Duodenal mucosa (tissue), 2 donors: ENCODE data around the gene GREM2.

Experiments
- H3K27ac ChIP-seq: one replicate; pipeline ENCODE4 v1.7.0; 2013; ENCODE audit warnings: low read depth, low read length
- H3K27me3 ChIP-seq, 2 donors: one replicate each; pipeline ENCODE4 v1.7.0; 2013; ENCODE audit warnings: low read length in 2 of 2, control low read depth in 1 of 2; ENCODE audit not compliant: insufficient read depth in 2 of 2, control insufficient read depth in 1 of 2
- H3K36me3 ChIP-seq, 2 donors: one replicate each; pipeline ENCODE4 v1.7.0; 2013; ENCODE audit warnings: low read length in 2 of 2, control low read depth in 1 of 2; ENCODE audit not compliant: insufficient read depth in 2 of 2, control insufficient read depth in 1 of 2
- H3K4me1 ChIP-seq, 2 donors: one replicate each; pipeline ENCODE4 v1.7.0; 2013; ENCODE audit warnings: low read length in 2 of 2, control low read depth in 1 of 2; ENCODE audit not compliant: insufficient read depth in 2 of 2, control insufficient read depth in 1 of 2
- H3K4me3 ChIP-seq, 2 donors: one replicate each; pipeline ENCODE4 v1.7.0; 2013; ENCODE audit warnings: low read length in 2 of 2, low read depth in 1 of 2
- H3K9ac ChIP-seq, 2 donors: one replicate each; pipeline ENCODE4 v1.7.0; 2013; ENCODE audit warnings: low read length in 2 of 2, low read depth in 1 of 2
- H3K9me3 ChIP-seq, 2 donors: one replicate each; pipeline ENCODE4 v1.7.0; 2013; ENCODE audit warnings: low read length in 2 of 2, control low read depth in 1 of 2; ENCODE audit not compliant: control insufficient read depth in 1 of 2

The GREM2 gene

DNA sequence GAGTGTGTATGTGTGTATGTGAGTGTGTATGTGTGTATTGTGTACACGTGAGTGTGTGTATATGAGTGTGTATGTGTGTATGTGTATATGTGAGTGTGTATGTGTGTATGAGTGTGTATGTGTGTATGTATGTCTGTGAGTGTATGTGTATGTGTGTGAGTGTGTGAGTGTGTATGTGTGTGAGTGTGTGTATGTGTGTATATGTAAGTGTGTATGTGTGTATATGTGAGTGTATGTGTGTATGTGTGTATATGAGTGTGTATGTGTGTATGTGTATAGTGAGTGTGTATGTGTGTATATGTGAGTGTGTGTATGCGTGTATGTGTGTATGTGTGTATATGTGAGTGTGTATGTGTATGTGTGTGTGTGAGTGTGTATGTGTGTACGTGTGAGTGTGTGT lies 49.2 kb downstream of the GREM2 start:
- Histone ChIP-seq H3K27ac (no peak overlapping the region), H3K36me3 (no peaks in the 10 kb centered on the region), H3K9me3 (peaks cover 3 to 4% of the 10 kb centered on the region in 2 donors), H3K9ac (no peak overlapping the region), H3K4me1 (no peaks in the 10 kb centered on the region), H3K4me3 (no peak overlapping the region), H3K27me3 (no peaks in the 10 kb centered on the region)

DNA sequence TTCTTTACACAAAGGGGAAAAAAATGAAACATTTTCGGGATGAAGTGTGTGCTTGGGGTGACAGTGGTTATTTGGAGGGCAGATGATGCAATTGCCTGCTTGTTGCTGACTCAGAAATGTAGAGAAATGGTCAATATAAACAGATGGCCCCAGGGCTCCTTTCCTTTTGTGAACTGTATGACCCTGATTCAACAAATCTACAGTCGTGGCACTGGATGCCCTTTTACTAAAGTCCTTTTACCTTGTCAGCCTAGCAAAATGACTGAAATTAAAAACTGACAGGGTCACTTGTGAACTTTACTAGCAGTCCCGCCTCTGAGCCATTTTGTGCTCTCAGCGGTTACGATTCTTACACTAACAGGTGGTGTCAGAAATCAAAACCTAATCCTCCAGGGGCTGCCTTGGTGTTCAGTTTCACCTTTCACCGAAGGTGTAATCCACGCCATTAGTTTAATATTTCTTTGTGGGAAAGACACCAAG lies 49.8 kb downstream of the GREM2 start:
- Histone ChIP-seq H3K9me3 (peaks cover 3 to 4% of the 10 kb centered on the region in 2 donors), H3K27me3 (no peaks in the 10 kb centered on the region), H3K4me3 (no peak overlapping the region), H3K27ac (no peak overlapping the region), H3K36me3 (no peaks in the 10 kb centered on the region), H3K9ac (no peak overlapping the region), H3K4me1 (no peaks in the 10 kb centered on the region)

DNA sequence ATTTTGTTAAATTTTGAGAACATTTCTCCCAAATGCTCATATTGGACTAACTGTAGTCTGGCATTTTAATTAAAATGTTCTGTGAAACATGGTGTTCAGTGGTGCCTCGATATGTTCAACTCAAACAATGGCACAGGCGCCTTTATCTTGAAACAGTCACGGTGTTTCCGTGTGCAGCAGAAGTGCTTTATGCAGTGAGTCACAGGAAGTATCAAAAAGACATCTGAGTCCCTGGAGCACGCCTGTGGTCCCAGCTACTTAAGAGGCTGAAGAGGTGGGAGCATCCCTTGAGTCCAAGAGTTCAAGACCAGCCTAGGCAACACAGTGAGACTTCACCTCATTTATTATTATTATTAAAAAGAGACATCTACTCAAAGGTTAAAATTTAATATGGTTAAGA lies 52.2 kb downstream of the GREM2 start:
- H3K9me3 ChIP-seq: peaks cover 3 to 4% of the 10 kb centered on the region in 2 donors

DNA sequence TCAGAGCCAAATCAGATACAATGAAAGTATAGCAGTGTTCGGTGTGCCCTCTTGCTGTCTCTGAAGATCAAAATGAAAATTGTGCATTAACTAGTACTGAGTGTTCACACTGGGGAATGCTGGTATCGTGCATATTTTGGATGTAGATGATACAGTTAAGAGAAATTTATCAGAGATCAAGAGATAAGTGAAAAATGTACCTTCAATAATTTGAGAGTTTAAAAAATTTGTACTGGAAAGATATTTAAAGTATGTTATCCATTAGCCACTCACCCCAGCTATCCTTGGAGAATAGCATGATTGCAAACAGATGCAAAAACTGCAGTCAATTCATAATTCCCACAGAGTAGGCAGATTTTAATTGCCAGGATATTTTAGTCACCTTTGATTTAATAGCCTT lies 56.4 kb downstream of the GREM2 start:
- H3K27me3 ChIP-seq: no peaks in the 10 kb centered on the region
- H3K9me3 ChIP-seq: no peaks in the 10 kb centered on the region
- no peak overlapping the region for H3K9ac ChIP-seq
- H3K27ac ChIP-seq: no peak overlapping the region
- H3K4me3 ChIP-seq: no peak overlapping the region
- no peaks in the 10 kb centered on the region for H3K4me1 ChIP-seq
- no peaks in the 10 kb centered on the region for H3K36me3 ChIP-seq

More for the DNA sequence above, 52.2 kb downstream of the GREM2 start:
- Histone ChIP-seq H3K36me3 (no peaks in the 10 kb centered on the region), H3K4me1 (no peaks in the 10 kb centered on the region), H3K9ac (no peak overlapping the region), H3K27me3 (no peaks in the 10 kb centered on the region), H3K27ac (no peak overlapping the region), H3K4me3 (no peak overlapping the region)

DNA sequence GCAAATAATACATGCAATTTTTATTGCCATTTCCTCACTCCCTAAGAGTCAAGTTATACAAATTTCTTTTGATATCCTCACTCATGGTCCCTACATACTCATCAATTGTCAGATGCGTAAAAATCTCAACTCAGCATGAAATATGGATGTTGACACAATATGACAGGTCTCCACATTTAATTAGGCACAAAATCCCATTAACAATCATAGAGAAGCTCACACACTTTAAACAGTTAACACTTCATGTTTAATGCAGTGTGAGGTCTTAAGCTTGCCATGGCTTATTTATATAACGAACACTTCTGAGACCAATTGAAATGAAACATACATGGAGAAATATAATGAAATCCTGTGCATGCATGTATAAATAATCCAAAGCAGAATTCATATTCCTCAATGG lies 58.6 kb downstream of the GREM2 start:
- no peak overlapping the region for H3K27ac ChIP-seq
- no peaks in the 10 kb centered on the region for H3K27me3 ChIP-seq
- no peak overlapping the region for H3K9ac ChIP-seq
- no peaks in the 10 kb centered on the region for H3K36me3 ChIP-seq
- H3K9me3 ChIP-seq: no peaks in the 10 kb centered on the region
- no peak overlapping the region for H3K4me3 ChIP-seq
- H3K4me1 ChIP-seq: no peaks in the 10 kb centered on the region

DNA sequence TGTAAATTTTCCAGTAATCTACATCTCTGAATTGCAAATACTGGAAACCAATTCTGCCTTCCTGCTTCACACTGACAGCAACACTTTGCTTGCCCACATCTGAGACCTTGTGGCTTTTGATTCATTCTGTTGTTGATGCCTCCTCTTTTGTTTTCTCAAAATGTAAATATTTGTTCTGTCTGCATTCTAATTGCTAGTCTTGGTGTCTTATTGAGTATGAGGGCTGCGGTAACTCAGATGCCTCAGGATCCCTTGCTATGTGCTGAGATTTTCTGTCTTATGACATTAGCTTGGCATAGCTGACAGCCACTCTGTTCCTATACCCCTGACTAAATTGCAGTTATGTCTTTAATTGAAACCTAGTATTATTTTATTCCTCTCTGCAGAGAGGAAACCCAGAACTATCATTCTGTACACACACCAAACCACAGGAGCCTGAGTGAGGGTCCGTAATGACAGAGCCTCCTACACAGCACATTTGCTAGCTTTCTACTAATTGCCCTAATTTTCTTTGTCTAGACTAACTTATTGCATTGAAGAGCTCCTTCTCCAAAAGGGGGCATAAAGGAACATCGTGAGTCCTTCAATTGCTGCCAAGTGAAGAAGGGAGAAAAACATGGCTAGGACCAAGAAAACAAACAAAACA lies 72.1 kb downstream of the GREM2 start:
- Histone ChIP-seq H3K9ac (no peak overlapping the region), H3K27me3 (no peaks in the 10 kb centered on the region), H3K36me3 (no peaks in the 10 kb centered on the region), H3K9me3 (no peaks in the 10 kb centered on the region), H3K4me1 (no peaks in the 10 kb centered on the region), H3K4me3 (no peak overlapping the region), H3K27ac (no peak overlapping the region)

DNA sequence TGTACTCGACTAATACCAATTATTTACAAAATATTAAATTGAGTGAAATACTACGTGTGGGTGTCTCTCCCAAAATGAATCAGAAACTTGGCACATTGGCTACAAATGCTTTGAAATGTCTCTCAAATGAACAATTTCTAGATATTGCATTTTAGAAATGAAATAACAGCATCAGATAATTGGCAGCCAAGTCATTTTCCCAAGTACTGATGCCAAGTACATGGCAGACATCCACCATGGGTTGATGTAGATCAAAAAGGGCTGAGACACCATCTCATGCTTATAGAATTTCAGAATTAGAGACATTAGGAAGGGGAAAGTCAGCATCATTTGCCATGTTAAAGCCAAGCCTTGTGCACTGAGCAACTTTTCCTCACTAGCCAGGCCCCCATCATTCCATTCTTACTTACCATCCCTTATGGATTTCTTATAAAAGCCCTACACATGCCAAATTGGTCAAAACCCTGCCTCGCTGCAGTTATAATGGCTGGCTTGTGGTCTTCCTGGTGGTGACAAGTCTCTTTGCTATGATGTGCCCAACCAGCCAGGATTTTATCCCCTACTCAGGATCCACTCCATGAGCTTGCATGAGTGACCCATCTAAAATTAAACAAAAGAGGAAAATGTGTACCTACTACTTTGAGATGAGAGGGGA lies 73.1 kb downstream of the GREM2 start:
- Histone ChIP-seq H3K4me1 (no peaks in the 10 kb centered on the region), H3K9me3 (no peaks in the 10 kb centered on the region), H3K27ac (no peak overlapping the region), H3K36me3 (no peaks in the 10 kb centered on the region), H3K9ac (no peak overlapping the region), H3K27me3 (no peaks in the 10 kb centered on the region), H3K4me3 (no peak overlapping the region)

DNA sequence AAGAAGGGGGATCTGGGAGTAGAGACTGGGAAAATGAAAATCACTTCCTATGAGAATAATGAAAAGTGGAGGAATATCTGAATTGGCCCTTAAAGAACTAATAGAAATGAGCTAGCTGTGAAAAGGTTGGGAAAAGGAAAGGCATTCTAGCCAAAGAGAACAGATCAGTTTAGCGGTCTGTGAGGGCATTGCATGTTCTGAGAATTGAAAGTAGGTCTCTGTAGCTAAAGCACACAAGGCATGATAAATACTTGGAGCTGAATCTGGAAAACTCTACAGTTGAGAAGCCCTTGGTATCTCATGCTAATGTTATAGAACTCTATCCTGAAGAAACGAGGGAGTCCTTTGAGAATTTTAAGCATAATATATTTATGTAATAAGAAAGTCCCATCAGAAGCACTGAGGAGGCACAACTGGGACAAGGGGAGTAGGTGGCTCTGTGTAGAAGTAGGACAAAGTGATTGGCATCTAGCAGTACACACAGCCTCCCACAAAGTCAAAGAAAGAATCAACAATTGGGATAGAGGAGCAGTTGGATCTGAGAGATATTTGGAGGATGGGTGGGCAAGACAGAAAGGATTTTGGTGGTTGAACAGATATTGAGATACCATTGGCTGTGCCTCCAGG lies 78.7 kb downstream of the GREM2 start:
- Histone ChIP-seq H3K4me3 (no peak overlapping the region), H3K9me3 (no peaks in the 10 kb centered on the region), H3K4me1 (no peaks in the 10 kb centered on the region)

DNA sequence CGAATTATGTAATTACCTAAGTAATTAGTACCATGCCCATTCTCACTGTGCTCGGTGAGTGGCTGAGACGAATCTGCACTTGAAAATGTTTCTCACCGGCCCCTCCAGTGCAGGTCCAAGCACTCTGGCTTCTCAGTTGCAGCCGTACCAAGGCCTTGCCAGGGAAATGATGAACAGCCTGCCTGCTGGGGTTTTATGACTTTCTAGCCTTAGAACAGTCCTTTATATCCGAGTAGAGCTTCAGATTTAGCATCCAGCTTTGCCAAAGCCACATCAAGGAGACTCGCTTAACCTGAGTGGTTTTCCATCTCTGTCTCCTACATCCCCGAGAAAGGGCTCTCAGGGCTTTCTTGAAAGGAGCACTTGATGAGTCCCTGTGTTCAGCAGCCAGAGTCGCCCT lies 83.4 kb downstream of the GREM2 start:
- H3K4me3 ChIP-seq: no peak overlapping the region
- H3K36me3 ChIP-seq: no peaks in the 10 kb centered on the region
- no peak overlapping the region for H3K9ac ChIP-seq
- no peak overlapping the region for H3K27ac ChIP-seq
- H3K27me3 ChIP-seq: no peaks in the 10 kb centered on the region
- H3K9me3 ChIP-seq: no peaks in the 10 kb centered on the region
- no peaks in the 10 kb centered on the region for H3K4me1 ChIP-seq

More for the DNA sequence above, 78.7 kb downstream of the GREM2 start:
- no peaks in the 10 kb centered on the region for H3K27me3 ChIP-seq
- no peak overlapping the region for H3K9ac ChIP-seq
- H3K27ac ChIP-seq: no peak overlapping the region
- no peaks in the 10 kb centered on the region for H3K36me3 ChIP-seq

DNA sequence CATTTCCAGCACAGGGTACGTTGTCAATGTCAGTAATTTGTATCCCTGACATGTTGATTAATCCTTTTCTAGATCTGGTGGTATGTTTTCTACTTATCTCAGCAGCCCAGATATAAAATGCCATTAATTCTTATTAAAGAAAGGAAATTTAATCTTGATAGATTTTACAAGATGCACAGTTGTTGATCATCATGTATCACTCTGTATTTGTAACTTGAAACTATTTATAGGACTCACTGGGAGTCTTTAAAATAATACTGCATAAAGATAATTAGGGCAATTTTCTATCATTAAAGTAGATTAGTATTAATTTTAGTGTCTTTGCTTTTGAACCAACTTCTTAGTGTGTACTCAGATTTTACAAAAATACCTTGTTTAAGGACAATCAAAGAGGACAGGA lies 84.9 kb downstream of the GREM2 start:
- Histone ChIP-seq H3K27ac (no peak overlapping the region), H3K9me3 (no peaks in the 10 kb centered on the region), H3K27me3 (no peaks in the 10 kb centered on the region), H3K36me3 (no peaks in the 10 kb centered on the region), H3K4me1 (no peaks in the 10 kb centered on the region), H3K4me3 (no peak overlapping the region), H3K9ac (no peak overlapping the region)
